ENCODE measurements around the gene DAD1. TPM values are rescaled to one million over a fixed set of nuclear protein-coding genes. Genes with fewer than 3 reads are reported as not detected.

DAD1 gene
- polyA plus RNA-seq, 1 of the 3 experiments (the other 2 are of a cell fraction) = 406 TPM

DNA sequence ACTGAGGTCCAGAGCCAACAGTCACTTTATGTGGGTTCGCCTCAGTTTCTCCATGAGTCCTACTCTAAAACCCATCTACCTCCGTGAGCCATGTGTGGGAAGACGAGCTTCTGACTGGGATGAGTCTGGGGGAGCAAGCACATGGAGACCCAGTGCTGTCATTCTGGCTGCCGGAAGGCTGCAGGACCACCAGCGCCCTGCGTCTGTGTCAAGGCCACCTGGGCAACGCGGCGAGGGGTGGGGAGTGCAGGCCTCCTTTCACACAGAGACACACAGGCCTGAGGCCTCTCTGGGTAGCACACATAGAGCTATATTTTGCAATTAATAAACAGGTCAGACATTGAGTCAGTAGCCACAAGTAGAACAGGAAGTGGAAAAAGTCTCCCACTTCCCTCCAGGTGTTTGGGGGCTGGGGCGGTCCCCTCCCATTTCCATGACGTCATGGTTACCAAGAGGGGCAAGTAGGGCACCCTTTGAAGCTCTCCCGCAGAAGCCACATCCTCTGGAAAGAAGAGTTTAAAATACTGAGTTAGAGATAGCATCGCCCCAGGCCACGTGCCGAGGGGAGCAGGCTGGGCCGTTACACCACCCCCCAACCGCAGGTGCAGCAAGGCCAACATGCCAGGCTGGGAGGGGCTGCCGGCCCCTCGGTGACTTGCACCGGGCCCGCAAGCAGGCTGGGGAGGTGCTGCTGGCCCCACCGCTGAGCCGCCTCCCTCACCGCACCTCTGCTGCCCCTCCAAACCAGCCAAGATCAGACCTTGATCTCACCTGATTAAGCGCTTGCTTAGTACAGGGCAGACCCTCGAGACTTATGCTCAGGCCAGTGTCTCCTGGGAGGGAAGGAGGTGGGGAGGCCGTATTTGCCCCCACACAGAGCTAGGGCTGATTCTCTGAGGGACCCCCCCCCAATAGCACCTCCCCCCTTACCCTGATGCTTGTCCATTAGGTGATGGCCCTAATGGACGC lies 32.7 kb downstream of the DAD1 start:
- H2AFZ ChIP-seq (ENCODE audit: low read depth) = peak overlapping the region; percentile 88
- WGBS (ENCODE audit: low lambda C conversion rate) = 80% methylated on average over 20 of the region's 28 CpGs
- DNase-seq = no peak
- H3K36me3 ChIP-seq (replicated peaks in 1 of 2; ENCODE audit: control insufficient read depth in 1 of 2, insufficient read depth in 2 of 2, low read length in 1 of 2) = peaks cover 0 to 2% of the 10 kb centered on the region in 2 experiments
- ChIA-PET POLR2A (no interaction called here), CTCF (interaction anchor here (0.6 to 10.3 kb wide), 88 partner anchors 9 to 631 kb away, joined by 3 to 116 read pairs (median 4); partner anchors contain the start of genes ABHD4 and OXA1L)
- 0 out of 2 replicates have a peak overlapping the region, but pooled peaks have one; percentile 11 for H3K4me2 ChIP-seq
- no peaks in the 10 kb centered on the region for H4K20me1 ChIP-seq (ENCODE audit: insufficient read depth)
- H3K9me3 ChIP-seq = no peaks in the 10 kb centered on the region
- H3K27ac ChIP-seq (ENCODE audit: low read depth in 2 of 2, low read length in 1 of 2) = no peak overlapping the region
- H3K4me1 ChIP-seq (ENCODE audit: control insufficient read depth in 1 of 2, insufficient read depth in 2 of 2, low read depth in 1 of 2, low read length in 1 of 2) = peaks cover 3 to 18% of the 10 kb centered on the region in 2 experiments; a peak in 3 of 4 replicates
- H3K27me3 ChIP-seq (ENCODE audit: insufficient read depth) = no peaks in the 10 kb centered on the region
- no peak overlapping the region for H3K9ac ChIP-seq
- no peaks in the 10 kb centered on the region for H3F3A ChIP-seq (replicated peaks; ENCODE audit: insufficient read depth)
- no peaks in the 10 kb centered on the region for H3K79me2 ChIP-seq (ENCODE audit: insufficient read depth)
- H3K9me2 ChIP-seq = no peaks in the 10 kb centered on the region
- TF ChIP-seq FOXJ3 (CRISPR knock-in tag; IDR thresholded peaks at IDR 0.05) = no peak
- TF ChIP-seq EP300 (IDR thresholded peaks at IDR 0.05; ENCODE audit: borderline replicate concordance in 1 of 2, low read depth in 1 of 2, low read length in 1 of 2) = no peak
- no peak for TF ChIP-seq SMC3 (IDR thresholded peaks at IDR 0.05; ENCODE audit: low read depth, low read length)
- TF ChIP-seq, protein P1, sequence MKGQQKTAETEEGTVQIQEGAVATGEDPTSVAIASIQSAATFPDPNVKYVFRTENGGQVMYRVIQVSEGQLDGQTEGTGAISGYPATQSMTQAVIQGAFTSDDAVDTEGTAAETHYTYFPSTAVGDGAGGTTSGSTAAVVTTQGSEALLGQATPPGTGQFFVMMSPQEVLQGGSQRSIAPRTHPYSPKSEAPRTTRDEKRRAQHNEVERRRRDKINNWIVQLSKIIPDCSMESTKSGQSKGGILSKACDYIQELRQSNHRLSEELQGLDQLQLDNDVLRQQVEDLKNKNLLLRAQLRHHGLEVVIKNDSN (IDR thresholded peaks at IDR 0.05; ENCODE audit: borderline replicate concordance, low read depth) = no peak
- TF ChIP-seq, protein P2, sequence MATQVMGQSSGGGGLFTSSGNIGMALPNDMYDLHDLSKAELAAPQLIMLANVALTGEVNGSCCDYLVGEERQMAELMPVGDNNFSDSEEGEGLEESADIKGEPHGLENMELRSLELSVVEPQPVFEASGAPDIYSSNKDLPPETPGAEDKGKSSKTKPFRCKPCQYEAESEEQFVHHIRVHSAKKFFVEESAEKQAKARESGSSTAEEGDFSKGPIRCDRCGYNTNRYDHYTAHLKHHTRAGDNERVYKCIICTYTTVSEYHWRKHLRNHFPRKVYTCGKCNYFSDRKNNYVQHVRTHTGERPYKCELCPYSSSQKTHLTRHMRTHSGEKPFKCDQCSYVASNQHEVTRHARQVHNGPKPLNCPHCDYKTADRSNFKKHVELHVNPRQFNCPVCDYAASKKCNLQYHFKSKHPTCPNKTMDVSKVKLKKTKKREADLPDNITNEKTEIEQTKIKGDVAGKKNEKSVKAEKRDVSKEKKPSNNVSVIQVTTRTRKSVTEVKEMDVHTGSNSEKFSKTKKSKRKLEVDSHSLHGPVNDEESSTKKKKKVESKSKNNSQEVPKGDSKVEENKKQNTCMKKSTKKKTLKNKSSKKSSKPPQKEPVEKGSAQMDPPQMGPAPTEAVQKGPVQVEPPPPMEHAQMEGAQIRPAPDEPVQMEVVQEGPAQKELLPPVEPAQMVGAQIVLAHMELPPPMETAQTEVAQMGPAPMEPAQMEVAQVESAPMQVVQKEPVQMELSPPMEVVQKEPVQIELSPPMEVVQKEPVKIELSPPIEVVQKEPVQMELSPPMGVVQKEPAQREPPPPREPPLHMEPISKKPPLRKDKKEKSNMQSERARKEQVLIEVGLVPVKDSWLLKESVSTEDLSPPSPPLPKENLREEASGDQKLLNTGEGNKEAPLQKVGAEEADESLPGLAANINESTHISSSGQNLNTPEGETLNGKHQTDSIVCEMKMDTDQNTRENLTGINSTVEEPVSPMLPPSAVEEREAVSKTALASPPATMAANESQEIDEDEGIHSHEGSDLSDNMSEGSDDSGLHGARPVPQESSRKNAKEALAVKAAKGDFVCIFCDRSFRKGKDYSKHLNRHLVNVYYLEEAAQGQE (IDR thresholded peaks at IDR 0.05; ENCODE audit: low read depth, low read length) = no peak
- TF ChIP-seq MXI1 (IDR thresholded peaks at IDR 0.05; ENCODE audit: low read depth, low read length) = no peak
- no peak for TF ChIP-seq MEF2A (IDR thresholded peaks at IDR 0.05; ENCODE audit: borderline replicate concordance, low read depth)
- TF ChIP-seq TEAD4 (IDR thresholded peaks at IDR 0.05; ENCODE audit: borderline replicate concordance, insufficient read depth) = no peak
- TF ChIP-seq, protein P3, sequence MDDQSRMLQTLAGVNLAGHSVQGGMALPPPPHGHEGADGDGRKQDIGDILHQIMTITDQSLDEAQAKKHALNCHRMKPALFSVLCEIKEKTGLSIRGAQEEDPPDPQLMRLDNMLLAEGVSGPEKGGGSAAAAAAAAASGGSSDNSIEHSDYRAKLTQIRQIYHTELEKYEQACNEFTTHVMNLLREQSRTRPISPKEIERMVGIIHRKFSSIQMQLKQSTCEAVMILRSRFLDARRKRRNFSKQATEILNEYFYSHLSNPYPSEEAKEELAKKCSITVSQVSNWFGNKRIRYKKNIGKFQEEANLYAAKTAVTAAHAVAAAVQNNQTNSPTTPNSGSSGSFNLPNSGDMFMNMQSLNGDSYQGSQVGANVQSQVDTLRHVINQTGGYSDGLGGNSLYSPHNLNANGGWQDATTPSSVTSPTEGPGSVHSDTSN (IDR thresholded peaks at IDR 0.05) = no peak
- TF ChIP-seq TCF12 (IDR thresholded peaks at IDR 0.05) = no peak
- H3K4me3 ChIP-seq (ENCODE audit: low read depth in 2 of 2, low read length in 1 of 2) = peak overlapping the region in 1 of 2 experiments; percentile 67; a peak in 1 of 4 replicates

All from SK-N-SH (cell line).